Astrocyte of the spinal cord (primary cell): Measurements from ENCODE around the gene CD276.

Source experiments
- DNase-seq: peaks from one replicate; pipeline ENCODE4 v3.0.0; 2011; ENCODE audit warnings: low read depth, low spot score
- H3K4me3 ChIP-seq: 2 replicates; pipeline ENCODE4 v1.5.1; 2011; ENCODE audit warnings: low read depth, mild to moderate bottlenecking, low read length, moderate library complexity
- in situ Hi-C: cut with HindIII; loops from 2 replicates; pipeline ENCODE4 v1.10.0; 2017; ENCODE audit warnings: low sequenced_read_pairs
- TF ChIP-seq, protein P1 (sequence below): IDR thresholded peaks from 2 replicates; pipeline ENCODE4 v1.5.1; 2012; ENCODE audit warnings: low read depth, mild to moderate bottlenecking, low read length, inconsistent platforms

The CD276 gene

GRCh38 chr15:73757571-73757970 lies 73.4 kb downstream of the CD276 start:
- DNase-seq, result no peak
- TF ChIP-seq, protein P1, sequence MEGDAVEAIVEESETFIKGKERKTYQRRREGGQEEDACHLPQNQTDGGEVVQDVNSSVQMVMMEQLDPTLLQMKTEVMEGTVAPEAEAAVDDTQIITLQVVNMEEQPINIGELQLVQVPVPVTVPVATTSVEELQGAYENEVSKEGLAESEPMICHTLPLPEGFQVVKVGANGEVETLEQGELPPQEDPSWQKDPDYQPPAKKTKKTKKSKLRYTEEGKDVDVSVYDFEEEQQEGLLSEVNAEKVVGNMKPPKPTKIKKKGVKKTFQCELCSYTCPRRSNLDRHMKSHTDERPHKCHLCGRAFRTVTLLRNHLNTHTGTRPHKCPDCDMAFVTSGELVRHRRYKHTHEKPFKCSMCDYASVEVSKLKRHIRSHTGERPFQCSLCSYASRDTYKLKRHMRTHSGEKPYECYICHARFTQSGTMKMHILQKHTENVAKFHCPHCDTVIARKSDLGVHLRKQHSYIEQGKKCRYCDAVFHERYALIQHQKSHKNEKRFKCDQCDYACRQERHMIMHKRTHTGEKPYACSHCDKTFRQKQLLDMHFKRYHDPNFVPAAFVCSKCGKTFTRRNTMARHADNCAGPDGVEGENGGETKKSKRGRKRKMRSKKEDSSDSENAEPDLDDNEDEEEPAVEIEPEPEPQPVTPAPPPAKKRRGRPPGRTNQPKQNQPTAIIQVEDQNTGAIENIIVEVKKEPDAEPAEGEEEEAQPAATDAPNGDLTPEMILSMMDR, result no peak
- no peak overlapping the region for H3K4me3 ChIP-seq
- in situ Hi-C loops, result no loop called here

GRCh38 chr15:73758461-73758860 lies 74.3 kb downstream of the CD276 start:
- in situ Hi-C loops, result no loop called here
- TF ChIP-seq, protein P1, result no peak
- DNase-seq, result no peak
- H3K4me3 ChIP-seq, result no peak overlapping the region

DNA sequence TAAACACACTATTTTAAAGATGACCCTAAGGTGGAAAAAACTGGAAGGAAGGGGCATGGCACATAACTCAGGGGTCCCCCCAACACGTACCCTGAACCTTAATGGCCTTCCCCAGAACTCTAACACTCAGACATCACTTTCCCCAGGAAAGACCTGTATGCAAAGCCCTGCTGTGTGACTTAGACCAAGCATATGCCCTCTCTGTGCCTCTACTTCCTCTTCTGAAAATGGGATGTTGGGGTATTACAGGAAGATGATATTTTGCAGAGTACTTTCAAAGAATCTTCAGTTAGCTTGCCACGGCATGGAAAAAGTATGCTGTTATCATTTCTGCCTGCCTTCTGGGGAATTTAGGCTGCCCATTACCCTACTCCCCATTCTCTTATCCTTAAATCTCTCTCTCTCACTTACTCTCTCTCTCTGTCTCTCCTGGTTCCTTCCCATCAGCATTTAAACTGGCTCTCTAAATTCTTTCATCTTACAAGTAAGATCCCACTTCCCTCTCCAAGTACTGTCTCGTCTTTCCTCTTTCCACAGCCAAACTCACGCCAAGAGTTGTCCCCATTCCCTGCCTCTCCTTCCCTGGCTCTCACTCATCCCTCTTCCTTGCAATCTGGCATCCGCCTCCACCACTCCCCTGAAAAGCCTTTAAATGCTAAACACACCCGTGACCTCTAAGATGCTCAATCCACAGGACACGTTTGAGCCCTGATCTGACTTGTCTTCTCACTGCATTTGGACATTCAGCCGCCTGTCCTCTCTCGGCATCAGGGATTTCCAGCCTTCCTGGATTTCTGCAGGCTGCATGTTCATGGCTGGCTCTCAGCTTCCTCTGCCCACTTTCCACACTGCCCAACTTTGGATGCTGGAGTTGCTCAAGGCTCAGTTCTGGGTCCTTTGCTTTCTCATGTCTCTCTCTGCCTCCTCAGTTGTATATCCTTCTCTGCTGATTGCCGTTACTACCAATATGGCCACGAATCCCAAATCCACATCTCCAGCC lies 76.4 kb downstream of the CD276 start:
- in situ Hi-C loops, result no loop called here
- H3K4me3 ChIP-seq, result no peak overlapping the region
- no peak for DNase-seq
- TF ChIP-seq, protein P1, result no peak

DNA sequence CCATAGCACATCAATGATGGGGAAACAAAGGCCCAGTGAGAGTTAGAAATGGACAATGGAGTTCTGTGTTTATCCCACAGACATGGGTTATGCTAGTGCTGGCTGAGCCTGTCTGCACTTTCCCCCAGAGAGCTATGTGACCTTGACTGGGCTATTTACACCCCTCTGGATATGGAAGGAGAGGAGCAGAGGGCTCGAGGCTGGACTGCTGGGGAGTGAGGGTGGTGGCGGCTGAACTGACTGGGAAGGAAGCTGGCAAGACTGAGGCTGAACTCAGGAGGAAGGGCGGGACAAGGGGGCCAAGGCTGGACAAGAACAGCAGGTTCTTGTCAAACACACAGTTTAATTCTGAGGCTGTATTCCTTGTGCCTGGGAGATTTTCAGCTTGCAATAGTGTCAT lies 79.7 kb downstream of the CD276 start:
- in situ Hi-C loops, result no loop called here
- TF ChIP-seq, protein P1, result no peak
- DNase-seq, result no peak

More for the DNA sequence above, 79.7 kb downstream of the CD276 start:
- H3K4me3 ChIP-seq, result no peak overlapping the region
